A673 (cell line): Measurements from ENCODE around the gene CFAP73. TPM values are rescaled to one million over a fixed set of nuclear protein-coding genes. Genes with fewer than 3 reads are reported as not detected.

ENCODE experiments used
- BruUV-seq: library from RNA; stranded (reverse); fragments of 400-500 nt; replicated peaks from 2 replicates; lab custom pipeline; 2021; lab: Mats Ljungman, UMichigan
- CTCF ChIA-PET: fragments of 300-600 bp; sonication (Branson Sonifier 250); formaldehyde crosslinking; loops from one replicate; lab custom pipeline; 2022; ENCODE audit warnings: antibody characterized with exemption; lab: Charles Lee
- POLR2A ChIA-PET: fragments of 300-600 bp; sonication (Branson Sonifier 250); formaldehyde crosslinking; loops from one replicate; lab custom pipeline; 2022; ENCODE audit warnings: antibody characterized with exemption; ENCODE audit not compliant: low non-redundant PET; lab: Charles Lee
- DNase-seq: peaks from one replicate; pipeline ENCODE4 v3.0.0-alpha.2; 2015; ENCODE audit warnings: low spot score
- H3K27ac ChIP-seq: fragments of 200-600 bp; sonication (generic); 2 replicates; pipeline ENCODE4 v1.5.1; 2016; ENCODE audit warnings: mixed run types, low read depth, mild to moderate bottlenecking, mixed read lengths, antibody characterized with exemption, low read length; ENCODE audit not compliant: poor library complexity, severe bottlenecking
- H3K27me3 ChIP-seq: fragments of 200-600 bp; sonication (generic); replicated peaks from 2 replicates; pipeline ENCODE4 v1.6.1; 2017; ENCODE audit warnings: mixed run types, low read depth, mild to moderate bottlenecking, mixed read lengths, antibody characterized with exemption, low read length; ENCODE audit not compliant: insufficient read depth, poor library complexity
- H3K36me3 ChIP-seq: fragments of 200-600 bp; sonication (generic); 2 replicates; pipeline ENCODE4 v1.6.1; 2016; ENCODE audit warnings: mixed run types, mild to moderate bottlenecking, mixed read lengths, antibody characterized with exemption, low read length; ENCODE audit not compliant: insufficient read depth, poor library complexity, severe bottlenecking
- H3K4me1 ChIP-seq: fragments of 200-600 bp; sonication (generic); 2 replicates; pipeline ENCODE4 v1.6.1; 2017; ENCODE audit warnings: mixed run types, mild to moderate bottlenecking, mixed read lengths, antibody characterized with exemption, low read length; ENCODE audit not compliant: insufficient read depth, poor library complexity, severe bottlenecking
- H3K4me3 ChIP-seq: fragments of 200-600 bp; sonication (generic); 2 replicates; pipeline ENCODE4 v1.5.1; 2016; ENCODE audit warnings: low read depth, mixed run types, mild to moderate bottlenecking, mixed read lengths, low read length; ENCODE audit not compliant: poor library complexity, severe bottlenecking
- H3K9me3 ChIP-seq: fragments of 200-600 bp; sonication (generic); 2 replicates; pipeline ENCODE4 v1.6.1; 2016; ENCODE audit warnings: mixed run types, low read depth, mild to moderate bottlenecking, mixed read lengths, antibody characterized with exemption, low read length; ENCODE audit not compliant: poor library complexity, severe bottlenecking
- EZH2 ChIP-seq: fragments of 200-600 bp; sonication (generic); IDR thresholded peaks from 2 replicates; pipeline ENCODE4 v1.6.1; 2017; ENCODE audit warnings: borderline replicate concordance, low read depth, mild to moderate bottlenecking, mixed read lengths, antibody characterized with exemption, low read length; ENCODE audit not compliant: poor library complexity, severe bottlenecking
- intact Hi-C: fragments of 100-400 bp; cut with micrococcal nuclease; formaldehyde crosslinking; loops from one replicate; pipeline ENCODE4 v1.10.0; 2022; ENCODE audit not compliant: unreplicated experiment
- total RNA-seq: library from RNA; stranded (reverse); gene quantifications from 2 replicates; pipeline ENCODE4 v1.2.3, GENCODE V29; 2021
- TF ChIP-seq, protein P1 (sequence below): fragments of 300-800, 200-600 bp; sonication (generic); conservative IDR thresholded peaks from 2 replicates; pipeline ENCODE4 v1.5.1; 2017; ENCODE audit warnings: low read depth, mild to moderate bottlenecking, antibody characterized with exemption, low read length, moderate library complexity, mixed read lengths

CFAP73 gene
- total RNA-seq, 1 experiment from 2014 or later: not detected

DNA sequence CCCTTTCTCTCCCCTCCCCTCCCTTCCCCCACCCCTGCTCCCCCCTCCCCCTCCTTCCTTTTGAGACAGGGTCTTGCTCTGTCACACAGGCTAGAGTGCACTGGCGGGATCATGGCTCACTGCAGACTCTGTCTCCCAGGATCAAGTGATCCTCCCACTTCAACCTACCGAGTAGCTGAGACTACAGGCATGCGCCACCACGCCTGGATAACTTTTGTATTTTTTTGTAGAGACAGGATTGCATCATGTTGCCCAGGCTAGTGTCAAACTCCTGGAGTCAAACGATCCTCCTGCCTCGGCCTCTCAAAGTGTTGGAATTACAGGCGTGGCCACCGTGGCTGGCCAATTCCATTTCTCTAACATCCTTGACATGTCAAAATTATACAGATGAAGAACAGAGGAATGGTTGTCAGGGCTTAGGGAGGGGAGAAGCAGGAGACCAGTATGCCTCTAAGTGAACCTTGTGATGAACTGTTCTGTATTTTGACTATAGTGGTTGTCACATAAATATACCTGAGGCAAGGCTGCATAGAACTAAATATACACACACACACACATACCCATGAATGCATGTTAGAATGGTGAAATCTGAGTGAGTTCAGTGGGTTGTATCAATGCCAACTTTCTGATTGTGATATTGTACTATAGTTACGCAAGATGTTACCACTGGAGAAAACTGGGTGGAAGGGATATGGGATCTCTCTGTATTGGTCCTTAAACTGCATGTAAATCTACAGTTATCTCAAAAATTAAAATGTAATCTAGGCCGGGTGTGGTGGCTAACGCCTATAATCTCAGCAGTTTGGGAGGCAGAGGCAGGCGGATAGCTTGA lies 3.6 kb upstream of the CFAP73 start:
- TF ChIP-seq EZH2: no peak
- TF ChIP-seq, protein P1, sequence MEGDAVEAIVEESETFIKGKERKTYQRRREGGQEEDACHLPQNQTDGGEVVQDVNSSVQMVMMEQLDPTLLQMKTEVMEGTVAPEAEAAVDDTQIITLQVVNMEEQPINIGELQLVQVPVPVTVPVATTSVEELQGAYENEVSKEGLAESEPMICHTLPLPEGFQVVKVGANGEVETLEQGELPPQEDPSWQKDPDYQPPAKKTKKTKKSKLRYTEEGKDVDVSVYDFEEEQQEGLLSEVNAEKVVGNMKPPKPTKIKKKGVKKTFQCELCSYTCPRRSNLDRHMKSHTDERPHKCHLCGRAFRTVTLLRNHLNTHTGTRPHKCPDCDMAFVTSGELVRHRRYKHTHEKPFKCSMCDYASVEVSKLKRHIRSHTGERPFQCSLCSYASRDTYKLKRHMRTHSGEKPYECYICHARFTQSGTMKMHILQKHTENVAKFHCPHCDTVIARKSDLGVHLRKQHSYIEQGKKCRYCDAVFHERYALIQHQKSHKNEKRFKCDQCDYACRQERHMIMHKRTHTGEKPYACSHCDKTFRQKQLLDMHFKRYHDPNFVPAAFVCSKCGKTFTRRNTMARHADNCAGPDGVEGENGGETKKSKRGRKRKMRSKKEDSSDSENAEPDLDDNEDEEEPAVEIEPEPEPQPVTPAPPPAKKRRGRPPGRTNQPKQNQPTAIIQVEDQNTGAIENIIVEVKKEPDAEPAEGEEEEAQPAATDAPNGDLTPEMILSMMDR: no peak
- CTCF ChIA-PET: no interaction called here
- intact Hi-C loops: no loop called here
- Histone ChIP-seq H3K27me3 (no peaks in the 10 kb centered on the region), H3K36me3 (no peaks in the 10 kb centered on the region), H3K9me3 (no peaks in the 10 kb centered on the region), H3K4me1 (peaks cover 11% of the 10 kb centered on the region), H3K4me3 (no peak overlapping the region), H3K27ac (no peak overlapping the region)
- POLR2A ChIA-PET: no interaction called here
- BruUV-seq: no TSS peak
- DNase-seq: no peak

DNA sequence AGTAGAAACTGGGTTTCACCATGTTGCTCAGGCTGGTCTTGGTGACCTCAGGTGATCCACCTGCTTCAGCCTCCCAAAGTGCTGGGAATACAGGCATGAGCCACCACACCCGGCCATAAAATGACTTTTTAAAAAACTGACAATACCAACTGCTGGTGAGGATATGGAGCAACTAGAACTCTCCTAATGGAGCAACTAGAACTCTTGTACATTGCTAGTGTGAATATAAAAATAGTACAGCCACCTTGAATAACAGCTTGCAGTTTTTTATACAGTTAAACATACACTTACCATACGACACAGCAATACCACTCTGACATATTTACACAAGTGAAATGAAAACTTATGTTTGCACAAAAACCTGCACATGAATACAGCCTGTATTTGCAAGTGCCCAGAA lies 2.5 kb upstream of the CFAP73 start:
- intact Hi-C loops: no loop called here
- Histone ChIP-seq H3K27me3 (no peaks in the 10 kb centered on the region), H3K4me1 (peaks cover 11% of the 10 kb centered on the region), H3K27ac (no peak overlapping the region), H3K9me3 (no peaks in the 10 kb centered on the region), H3K36me3 (no peaks in the 10 kb centered on the region), H3K4me3 (no peak overlapping the region)
- DNase-seq: no peak
- TF ChIP-seq, protein P1: no peak
- TF ChIP-seq EZH2: no peak
- ChIA-PET POLR2A (no interaction called here), CTCF (no interaction called here)
- BruUV-seq: no TSS peak

DNA sequence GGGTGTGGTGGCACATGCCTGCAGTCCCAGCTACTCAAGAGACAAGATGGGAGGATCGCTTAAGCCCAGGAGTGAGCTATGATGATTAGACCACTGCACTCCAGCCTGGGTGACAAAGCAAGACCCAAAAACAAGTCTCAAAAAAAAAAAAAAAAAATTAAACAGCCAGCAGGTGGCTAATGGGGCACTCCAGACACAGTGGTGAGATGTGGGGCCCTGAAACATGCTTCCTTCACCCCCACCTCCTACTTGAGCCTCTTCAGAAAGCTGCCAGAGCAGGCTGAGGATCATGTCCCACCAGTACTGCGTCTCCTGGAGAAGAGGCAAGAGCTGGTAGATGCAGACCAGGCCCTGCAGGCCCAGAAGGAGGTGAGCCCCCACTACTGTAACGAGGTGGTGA lies 2.1 kb downstream of the CFAP73 start:
- intact Hi-C loops: loop anchor here (5.0 to 10.0 kb wide), 2 partner anchors 99 to 157 kb away; no protein-coding TSS in a partner anchor
- Histone ChIP-seq H3K27ac (no peak overlapping the region), H3K4me1 (peaks cover 17% of the 10 kb centered on the region), H3K4me3 (no peak overlapping the region), H3K36me3 (no peaks in the 10 kb centered on the region), H3K9me3 (no peaks in the 10 kb centered on the region), H3K27me3 (peaks cover 5% of the 10 kb centered on the region)
- no peak for TF ChIP-seq EZH2
- TF ChIP-seq, protein P1: no peak
- ChIA-PET POLR2A (no interaction called here), CTCF (interaction anchor here (0.5 kb wide), 2 partner anchors 16 to 965 kb away, joined by 4 to 6 read pairs; partner anchors contain the start of gene RASAL1)
- no TSS peak for BruUV-seq
- DNase-seq: no peak
